ENCODE measurements around the gene PFKFB2.

DNA sequence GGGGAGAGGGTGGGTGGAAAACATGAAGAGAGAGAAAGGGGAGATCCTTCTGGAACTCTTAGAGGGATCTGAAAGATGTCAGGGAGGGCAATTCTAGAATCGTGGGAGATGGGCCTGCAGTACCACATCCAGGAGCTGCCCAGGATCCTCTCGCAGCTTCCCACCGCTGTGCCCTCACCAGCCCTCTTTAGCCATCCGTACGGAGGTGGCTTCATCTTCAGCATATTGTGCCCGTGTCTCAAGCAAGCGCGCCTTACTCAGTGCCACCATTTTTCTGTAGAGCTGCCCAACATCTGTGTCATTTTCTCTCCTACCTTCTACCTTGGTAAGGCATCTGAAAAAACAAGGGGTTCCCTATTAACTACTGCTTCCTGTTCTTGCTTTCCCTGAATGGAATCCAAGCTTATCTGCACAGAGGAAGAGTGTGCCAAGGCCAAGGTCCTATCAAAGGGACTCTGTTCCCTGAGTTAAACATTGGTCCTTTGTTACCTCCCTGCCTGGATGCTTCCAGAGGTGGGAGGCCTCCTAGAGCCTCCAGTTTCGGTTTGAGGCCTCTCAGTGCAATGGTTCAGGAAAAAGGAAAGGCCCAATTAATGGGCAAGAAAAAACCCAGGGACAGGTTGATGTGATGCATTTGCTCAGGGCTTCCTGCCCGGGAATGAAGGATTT lies 43.8 kb upstream of the PFKFB2 start:
- TF ChIP-seq, protein P1, sequence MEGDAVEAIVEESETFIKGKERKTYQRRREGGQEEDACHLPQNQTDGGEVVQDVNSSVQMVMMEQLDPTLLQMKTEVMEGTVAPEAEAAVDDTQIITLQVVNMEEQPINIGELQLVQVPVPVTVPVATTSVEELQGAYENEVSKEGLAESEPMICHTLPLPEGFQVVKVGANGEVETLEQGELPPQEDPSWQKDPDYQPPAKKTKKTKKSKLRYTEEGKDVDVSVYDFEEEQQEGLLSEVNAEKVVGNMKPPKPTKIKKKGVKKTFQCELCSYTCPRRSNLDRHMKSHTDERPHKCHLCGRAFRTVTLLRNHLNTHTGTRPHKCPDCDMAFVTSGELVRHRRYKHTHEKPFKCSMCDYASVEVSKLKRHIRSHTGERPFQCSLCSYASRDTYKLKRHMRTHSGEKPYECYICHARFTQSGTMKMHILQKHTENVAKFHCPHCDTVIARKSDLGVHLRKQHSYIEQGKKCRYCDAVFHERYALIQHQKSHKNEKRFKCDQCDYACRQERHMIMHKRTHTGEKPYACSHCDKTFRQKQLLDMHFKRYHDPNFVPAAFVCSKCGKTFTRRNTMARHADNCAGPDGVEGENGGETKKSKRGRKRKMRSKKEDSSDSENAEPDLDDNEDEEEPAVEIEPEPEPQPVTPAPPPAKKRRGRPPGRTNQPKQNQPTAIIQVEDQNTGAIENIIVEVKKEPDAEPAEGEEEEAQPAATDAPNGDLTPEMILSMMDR (IDR thresholded peaks at IDR 0.05): no peak
- TF ChIP-seq EZH2phosphoT487 (IDR thresholded peaks at IDR 0.05) (no peak), EZH2 (IDR thresholded peaks at IDR 0.05) (no peak)

Data from neural progenitor cell (in vitro differentiated cells).